Uterus (tissue), 2 donors: ENCODE data around the gene TBC1D32.

Source experiments
- POLR2A ChIP-seq, 2 donors: fragments of 450-650 bp; IDR thresholded peaks; one replicate each; pipeline ENCODE4 v1.6.1; 2016; ENCODE audit warnings: antibody characterized with exemption in 2 of 2, mild to moderate bottlenecking in 1 of 2, moderate library complexity in 1 of 2
- TF ChIP-seq, protein P1 (sequence below), 4 experiments: fragments of 200-600 bp in 2 of 4; fragments of 450-650 bp in 2 of 4; sonication (generic) in 2 of 4; IDR thresholded peaks; one replicate each; pipeline ENCODE4 v1.5.1; 2016 to 2019; ENCODE audit warnings: antibody characterized with exemption in 4 of 4, mild to moderate bottlenecking in 2 of 4, moderate library complexity in 1 of 4

DNA sequence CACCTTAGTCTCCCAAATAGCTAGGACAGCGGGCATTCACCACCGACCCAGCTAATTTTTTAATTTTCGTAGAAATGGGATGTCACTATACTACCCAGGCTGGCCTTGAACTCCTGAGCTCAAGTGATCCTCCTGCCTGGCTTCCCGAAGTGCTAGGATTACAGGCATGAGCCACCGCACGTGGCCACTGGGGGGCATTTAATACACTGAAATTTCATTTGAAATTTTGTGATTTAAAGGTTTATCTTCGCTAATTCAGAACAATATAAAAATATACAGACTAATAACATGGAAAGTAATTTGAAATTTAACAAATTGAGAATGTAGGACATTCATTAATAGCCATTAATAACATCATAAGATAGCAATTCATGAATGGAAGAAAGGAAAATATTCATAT, 20.5 kb upstream of the TBC1D32 start:
- no peak for TF ChIP-seq POLR2A (IDR thresholded peaks at IDR 0.05)
- TF ChIP-seq, protein P1, sequence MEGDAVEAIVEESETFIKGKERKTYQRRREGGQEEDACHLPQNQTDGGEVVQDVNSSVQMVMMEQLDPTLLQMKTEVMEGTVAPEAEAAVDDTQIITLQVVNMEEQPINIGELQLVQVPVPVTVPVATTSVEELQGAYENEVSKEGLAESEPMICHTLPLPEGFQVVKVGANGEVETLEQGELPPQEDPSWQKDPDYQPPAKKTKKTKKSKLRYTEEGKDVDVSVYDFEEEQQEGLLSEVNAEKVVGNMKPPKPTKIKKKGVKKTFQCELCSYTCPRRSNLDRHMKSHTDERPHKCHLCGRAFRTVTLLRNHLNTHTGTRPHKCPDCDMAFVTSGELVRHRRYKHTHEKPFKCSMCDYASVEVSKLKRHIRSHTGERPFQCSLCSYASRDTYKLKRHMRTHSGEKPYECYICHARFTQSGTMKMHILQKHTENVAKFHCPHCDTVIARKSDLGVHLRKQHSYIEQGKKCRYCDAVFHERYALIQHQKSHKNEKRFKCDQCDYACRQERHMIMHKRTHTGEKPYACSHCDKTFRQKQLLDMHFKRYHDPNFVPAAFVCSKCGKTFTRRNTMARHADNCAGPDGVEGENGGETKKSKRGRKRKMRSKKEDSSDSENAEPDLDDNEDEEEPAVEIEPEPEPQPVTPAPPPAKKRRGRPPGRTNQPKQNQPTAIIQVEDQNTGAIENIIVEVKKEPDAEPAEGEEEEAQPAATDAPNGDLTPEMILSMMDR (IDR thresholded peaks at IDR 0.05) = no peak
